ENCODE data around the gene PELI1.
A peak's percentile ranks its signal among the peaks of the same experiment; 100 is the strongest.

The PELI1 gene

DNA sequence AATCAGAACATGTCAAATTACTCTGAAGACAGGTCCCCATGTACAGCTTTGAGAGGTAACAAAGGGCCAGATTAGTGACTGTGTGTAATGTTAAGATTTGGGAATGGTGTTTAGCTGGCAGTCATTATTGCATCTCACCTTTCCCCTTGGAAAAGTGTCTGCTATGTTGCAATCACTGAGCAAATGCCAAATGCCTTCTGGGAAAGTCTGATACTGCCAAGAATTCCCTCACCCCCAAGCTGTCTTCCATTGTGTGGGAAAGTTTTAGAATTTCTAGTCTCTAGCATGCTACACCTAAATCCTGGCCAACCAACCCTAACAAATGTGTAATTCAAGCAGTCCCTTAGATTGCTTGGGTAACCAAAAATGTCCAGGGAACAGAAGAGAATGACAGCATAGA lies 13.6 kb upstream of the PELI1 start:
- DNase-seq (ENCODE audit: low read depth): no peak

DNA sequence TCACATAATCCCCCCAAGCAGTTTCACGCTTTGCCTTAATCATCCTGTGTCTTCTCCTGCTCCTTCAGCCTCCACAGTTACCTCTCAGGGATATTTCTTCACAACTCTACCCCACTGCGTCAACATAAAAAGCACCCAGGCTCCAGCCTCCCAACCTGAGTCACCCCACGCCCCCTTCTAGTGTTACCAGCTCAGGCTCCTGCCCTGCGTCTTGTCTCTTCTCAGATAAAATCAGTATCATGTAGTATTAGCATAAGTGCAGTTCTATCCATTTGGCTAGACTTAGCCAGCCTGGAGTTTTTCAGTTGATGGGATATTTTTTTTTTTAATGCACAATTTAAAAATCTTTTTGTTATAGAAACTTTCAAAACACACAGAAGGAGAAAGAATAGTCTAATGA lies 9.6 kb upstream of the PELI1 start:
- no peak for DNase-seq (ENCODE audit: low read depth)

DNA sequence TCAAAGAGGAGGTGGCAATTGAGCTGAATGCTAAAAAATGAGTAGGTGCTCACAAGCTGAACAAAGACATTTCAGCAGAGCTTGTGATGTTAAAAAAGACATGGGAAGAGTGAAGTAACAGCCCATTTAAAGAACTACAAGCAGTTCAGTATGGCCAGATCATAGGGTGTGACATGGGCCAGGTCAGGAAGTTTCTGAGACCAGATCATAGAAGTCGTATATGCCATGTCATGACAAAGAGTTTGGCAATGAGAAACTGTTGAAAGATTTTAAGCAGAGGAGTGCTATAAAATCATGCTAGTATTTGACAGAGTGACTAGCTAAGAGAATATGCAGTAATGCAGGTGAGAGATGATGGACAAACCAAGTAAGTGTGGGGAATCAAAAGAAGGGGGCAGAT lies 7.3 kb upstream of the PELI1 start:
- no peak for DNase-seq (ENCODE audit: low read depth)

DNA sequence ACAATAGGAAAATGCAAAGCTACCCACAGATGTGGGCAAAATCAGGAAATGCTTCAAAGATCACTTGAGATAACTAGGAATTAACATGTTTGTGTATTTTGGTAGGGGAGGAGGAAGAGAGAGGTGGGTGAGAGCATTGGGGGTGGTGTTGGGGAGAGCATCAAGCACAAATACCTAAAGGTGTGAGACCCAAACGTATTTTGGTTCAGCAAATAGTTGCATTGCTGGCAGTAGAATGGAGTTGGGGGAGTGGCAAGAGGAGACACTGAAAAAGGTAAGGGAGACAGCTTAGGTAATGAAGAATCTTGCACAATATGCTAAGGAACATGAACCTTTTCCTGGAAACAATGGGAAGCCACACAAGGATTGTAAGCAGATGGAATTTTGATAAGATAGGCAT lies 1.5 kb upstream of the PELI1 start:
- DNase-seq (ENCODE audit: low read depth): no peak

DNA sequence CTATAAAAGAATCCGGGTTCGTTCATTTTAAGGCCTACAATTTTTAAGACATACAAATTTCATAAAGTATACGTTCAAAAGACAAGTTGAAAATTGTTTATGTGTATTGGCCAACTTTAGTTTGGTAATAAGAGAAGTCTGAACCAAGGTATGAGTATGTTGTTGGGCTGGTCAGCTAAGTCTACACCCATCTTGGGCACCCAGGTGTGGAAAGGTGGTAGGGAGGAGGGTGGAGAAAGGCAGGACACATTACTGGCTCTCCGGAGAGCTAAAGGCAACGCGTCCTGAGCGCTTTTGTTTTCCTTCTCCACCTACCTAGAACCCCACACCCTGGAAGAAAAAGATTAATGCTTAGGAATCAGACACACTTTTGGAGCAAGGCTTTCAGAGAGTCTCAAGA lies 899 bp upstream of the PELI1 start:
- no peak for DNase-seq (ENCODE audit: low read depth)

DNA sequence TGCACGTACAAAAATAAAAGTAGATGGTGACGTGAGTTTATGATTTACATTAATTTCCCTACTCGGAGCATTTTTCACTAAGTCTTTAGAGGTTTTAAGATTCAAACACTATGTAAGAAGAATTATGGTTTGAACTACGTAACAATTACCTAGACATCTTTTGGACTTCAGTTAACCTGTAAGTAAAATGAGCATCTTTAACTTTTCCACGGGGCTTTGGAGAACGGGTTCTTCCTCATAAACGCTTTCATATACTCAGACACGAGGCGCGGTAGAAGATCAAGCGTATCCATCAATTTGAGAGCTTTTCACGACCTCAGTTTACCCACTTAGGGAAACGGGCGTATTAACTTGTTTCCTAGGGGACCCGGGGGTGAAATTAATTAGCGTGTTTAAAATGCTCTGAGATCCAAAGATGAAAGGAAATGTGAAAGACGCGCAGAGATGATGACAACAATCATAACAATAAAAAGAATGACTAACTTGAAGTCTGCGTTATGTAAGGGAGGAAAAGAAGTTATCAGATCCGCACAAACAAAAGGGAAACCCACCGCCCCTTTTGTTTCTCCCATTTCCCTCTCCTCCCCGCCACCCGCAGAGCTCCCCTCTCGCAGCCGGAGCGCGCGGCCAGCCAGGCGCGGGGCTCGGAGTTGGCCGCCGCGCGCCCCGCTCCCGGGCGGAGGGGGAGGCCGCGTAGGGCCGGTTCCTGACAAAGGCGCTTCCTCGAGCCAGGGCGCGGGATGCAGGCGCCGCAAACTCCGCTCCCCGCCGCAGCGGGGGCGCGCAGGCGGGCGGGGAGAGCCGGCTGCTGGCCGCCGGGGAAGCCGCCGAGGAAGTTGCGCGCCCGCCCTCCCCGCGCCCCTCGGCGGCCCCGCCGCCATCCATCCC lies 807 bp downstream of the PELI1 start:
- DNase-seq (ENCODE audit: low read depth): peak; percentile 19

DNA sequence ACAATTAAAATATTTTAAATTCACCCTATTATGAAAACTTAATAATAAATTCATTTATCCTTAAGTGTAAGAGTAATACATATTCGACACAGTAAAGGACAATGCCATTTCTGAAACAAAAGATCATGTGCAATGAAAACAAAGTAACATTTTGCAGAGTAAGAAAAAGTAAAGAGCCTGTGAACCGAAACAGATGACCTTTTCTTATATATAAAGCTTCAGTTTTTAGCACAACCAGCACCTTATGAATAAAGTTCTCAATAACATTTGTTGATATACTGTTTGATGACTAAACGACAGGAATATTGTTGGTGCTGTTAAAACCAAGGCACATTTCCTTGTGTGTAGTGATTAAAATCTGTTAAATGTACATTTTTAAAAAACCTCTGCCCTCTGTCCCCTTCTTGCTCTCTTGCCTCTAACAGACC lies 1.5 kb downstream of the PELI1 start:
- DNase-seq (ENCODE audit: low read depth): no peak

DNA sequence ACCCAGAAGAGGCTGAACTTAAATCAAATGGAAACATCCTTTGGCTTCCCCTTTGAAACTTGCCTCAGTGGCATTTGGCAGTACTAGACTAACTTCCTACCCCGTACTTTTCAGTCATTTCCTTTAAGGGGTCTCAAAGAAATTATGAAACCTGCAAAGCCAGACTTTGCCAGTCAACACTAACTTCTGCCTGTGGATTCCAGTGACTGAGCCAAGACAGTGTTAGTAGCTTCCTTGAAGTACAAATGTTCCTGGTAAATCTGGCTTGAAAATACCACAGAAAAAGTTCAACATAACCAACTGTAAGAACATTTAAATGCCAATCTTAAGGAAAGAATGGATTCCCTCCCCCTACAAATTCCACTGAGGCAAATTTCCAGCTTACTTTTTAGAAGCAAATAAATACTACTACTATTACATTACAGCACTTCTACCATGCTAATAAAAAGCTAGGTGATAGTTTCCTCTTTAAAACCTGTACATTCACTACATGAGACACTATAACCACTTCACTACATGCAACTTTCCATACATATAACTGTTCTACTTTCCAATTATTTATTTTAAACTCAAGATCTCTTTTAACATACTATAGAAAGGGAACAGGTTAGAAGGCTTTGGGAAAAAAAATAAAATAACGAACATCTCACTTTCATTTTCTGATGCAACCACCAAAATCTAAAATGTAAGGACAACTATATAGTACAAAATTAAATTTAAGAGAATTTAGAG lies 2.4 kb downstream of the PELI1 start:
- DNase-seq (ENCODE audit: low read depth): no peak

DNA sequence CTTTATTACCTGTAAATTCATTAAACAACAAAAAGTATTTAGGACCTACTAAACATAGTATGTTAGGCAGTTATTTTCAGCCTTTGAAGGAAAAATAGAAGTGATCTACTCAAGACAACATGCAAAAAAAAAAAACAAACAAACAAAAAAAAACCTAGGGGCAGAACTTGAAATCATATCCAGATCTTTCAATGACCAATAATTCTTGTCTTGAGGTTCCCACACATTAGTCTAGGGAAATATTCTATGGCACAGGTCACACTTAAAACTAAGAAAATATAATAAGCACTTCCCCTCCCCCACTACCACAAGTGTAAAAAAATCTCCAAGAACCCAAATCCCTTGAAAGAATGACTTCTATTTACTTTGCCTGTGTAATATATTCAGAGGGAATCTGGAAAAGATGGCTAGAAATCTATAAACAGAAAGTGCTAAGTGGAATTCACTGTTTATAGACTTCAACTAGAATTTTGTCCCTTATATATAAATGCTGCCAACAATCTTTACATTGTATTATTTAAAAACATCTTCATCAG lies 3.5 kb downstream of the PELI1 start:
- no peak for DNase-seq (ENCODE audit: low read depth)

DNA sequence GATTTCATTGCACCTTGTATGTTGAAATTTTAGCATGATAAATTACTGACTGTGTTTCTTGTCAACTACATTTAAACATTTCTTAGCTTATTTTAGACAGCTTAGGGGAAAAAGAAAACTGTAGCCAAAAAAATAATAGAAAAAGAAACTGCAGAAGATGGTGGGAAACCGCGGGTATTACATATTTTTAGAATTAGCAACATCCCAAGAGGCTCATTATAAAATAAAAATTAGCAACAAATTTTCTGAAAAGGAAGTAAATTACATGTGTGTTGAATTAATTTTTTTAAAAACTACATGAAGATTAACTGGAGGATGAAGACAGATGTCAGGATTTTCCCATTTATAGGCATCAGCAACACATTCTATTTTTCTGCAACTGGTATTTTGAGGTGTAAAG lies 4.3 kb downstream of the PELI1 start:
- no peak for DNase-seq (ENCODE audit: low read depth)

DNA sequence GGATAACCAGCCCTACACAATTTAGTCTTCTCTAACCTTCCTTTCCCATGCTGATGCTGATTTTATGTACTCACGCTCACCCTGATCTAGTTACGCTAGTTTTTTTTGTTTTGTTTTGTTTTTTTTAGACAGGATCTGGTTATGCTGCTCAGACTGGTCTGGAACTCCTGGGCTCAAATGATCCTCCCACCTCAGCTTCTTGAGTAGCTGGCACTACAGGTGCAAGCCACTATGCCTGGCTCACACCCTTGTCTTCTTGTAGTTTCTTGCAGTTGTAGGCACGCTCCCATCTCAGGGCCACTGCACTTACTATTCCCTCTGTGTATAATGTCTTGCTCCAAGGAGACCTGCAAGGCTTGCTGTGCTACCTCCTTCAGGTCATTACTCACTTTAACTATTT lies 6.2 kb downstream of the PELI1 start:
- no peak for DNase-seq (ENCODE audit: low read depth)

DNA sequence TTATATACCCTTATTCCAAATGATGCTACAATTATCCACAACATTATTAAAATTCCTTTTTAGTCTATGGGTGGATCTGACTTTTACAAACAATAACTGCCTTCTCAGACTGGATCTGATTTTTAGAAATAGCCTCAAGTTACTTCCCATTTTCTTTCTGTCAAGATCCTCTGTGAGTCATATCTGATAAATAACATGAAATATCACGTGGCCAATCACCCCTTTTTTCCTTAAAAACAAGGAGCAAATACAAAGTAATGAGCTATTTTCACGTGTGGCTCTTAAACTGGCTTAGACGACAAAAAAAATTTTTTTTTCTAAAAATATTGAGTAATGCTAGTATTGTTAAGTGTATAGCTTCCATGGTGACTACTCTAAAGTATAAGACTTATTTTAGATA lies 6.7 kb downstream of the PELI1 start:
- no peak for DNase-seq (ENCODE audit: low read depth)

DNA sequence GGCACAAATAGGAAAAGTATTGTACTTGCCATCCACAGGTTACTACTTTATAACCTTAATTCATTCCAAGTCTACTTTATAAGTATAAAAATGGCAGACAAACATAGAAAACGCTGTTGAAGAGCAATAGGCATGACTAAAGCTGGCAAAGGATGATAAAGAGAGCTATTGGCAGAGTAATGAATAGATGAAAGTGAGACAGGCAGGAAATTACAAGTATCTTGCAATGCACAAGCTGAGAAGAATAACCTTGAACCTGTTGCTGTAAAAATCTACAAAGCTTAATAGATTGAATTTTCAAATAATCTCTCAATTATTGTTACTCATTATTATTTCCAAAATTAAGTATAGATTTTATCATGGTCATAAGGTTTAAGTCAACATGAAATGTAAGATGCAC lies 8.8 kb downstream of the PELI1 start:
- no peak for DNase-seq (ENCODE audit: low read depth)

DNA sequence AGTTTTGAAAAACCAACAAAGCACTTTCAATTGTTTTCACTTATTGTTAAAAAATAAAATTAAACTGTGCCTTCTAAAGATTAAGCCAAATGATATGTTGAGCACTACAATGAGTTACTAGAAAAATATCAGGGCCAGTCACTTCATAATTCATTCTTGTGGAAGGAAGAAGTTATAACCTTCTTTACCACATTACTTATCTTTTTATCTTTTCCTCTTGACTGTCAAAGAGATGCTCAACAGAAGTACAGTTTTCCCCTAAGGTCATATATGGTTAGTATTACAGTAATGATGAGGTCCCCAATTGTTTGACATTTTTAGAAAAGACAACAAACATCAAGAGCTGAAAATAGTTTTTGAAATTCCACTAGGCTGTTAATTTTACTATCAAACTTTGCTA lies 9.4 kb downstream of the PELI1 start:
- no peak for DNase-seq (ENCODE audit: low read depth)

DNA sequence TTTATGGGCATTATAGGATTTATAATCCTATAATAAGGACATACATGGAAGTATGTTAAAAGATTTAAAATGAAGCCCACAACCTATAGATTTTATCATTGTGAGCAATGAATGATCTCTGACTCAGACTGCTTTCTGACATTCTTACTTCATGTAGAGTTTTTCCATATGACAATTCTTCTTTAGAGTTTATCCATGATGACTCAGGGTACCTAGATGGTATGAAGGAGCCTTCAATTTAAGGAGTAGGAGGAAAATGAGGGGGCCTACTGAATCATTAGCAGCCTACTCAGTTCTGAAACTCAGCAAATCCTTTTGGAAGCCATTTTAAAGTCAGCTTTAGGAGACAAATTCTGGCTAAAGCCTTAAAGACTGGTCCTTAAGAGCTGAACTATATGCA lies 10.4 kb downstream of the PELI1 start:
- no peak for DNase-seq (ENCODE audit: low read depth)

DNA sequence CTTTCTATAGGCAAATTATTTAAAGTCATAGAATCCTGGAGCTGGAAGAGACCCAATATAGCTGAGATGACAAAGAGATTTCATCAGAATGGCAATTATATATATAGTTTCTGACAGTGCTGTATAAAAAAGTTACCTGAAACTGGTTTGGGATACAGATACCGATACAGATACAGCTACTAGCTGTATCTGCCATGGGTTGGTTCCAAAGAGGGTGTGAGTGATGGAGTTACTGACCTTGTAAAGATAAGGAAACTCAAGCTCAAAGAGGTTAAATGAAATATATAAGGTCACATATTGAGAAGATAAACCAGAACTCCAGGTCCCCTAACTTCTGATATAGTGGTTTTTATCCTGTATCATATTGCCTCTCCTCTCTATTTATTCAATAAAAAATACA lies 10.9 kb downstream of the PELI1 start:
- DNase-seq (ENCODE audit: low read depth): no peak

DNA sequence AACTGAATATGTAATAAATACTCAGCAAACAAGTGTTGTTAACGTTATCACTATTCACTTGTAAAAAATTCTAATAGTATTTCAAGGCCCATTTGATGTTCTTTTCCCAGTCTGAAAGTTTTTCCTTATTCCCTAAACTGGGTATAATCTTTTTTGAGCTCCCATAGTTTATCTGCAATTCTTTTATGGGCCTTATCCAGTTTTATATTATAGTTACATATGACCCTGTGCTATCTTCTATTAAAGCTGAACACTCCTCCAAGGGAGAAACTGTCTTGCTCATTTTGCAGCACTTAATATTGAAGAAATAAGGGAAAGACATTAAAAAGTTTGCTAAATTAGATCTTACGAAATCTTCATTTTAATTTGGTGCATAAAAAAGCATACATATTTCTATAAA lies 13.9 kb downstream of the PELI1 start:
- DNase-seq (ENCODE audit: low read depth): no peak

DNA sequence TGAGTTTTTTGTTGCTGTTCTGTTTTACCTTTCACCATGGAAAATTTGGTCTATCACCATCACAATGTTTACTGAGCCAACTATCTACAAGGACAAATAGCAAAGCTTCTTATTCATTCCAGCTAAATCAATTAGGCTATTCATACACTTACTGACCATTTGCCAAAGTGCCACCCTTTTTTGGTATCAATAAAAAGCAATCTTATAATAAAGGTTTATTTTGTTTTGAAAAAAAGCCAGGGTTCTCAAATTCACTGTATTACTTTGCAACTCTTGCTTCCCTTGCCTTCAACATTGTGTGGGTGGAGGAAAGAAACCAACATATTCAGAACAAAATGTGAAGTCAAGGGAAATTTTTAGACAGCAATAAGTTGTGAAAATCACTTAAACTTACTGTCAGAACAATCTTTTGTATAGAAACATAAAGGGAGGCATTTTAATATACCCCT lies 15.3 kb downstream of the PELI1 start:
- DNase-seq (ENCODE audit: low read depth): no peak

DNA sequence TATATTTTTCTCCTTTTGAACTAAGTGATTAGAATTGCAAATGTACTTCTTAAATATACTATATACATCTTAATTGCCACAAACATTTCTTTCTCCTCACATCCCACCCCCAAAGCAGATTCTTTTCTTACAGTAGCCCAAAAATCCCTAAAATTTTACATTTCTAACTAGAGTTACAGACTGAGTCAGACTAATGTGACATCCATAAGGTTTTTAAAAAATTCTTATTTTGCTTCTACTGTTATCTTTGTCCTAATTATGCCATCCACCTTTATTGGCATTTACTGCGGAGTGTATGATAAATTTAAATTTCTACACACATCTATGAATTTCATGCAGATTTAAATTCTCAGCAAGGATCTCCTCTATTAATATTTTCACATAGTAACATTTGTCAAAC lies 15.8 kb downstream of the PELI1 start:
- no peak for DNase-seq (ENCODE audit: low read depth)

DNA sequence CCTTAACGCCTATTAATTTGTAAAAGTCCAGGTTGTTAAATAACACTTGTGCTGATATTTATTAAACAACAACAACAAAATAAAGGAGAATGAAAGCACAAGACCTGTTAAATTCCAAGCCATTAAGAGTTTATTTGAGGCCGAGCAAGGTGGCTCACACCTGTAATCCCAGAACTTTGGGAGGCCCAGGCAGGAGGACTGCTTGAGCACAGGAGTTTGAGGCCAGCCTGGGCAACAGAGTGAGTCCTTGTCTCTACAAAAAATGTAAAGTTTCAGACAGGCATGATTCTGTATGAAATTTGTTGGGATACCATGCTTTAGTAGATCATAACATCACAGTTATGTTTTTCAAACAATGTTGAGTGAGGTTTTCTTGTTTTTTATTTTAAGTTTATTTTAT lies 17.1 kb downstream of the PELI1 start:
- DNase-seq (ENCODE audit: low read depth): no peak

DNA sequence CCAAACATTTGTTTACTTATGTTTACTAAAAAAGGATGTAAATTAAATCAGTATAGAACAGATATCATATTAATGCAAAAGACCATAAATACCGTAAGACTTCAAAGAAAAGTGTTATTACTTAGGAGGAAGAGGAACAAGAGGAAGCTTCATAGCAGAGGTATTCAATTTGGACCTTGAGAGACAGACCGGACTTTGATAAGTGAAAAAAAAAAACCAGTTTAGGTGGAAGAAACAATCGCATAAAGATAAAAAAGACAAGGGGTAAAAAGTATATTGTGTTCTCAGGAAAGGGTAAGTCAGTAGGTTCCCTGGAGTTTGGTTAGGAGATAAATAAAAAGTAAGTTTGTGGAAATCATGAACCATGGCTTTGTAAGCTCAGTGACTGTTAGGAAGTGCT lies 17.6 kb downstream of the PELI1 start:
- DNase-seq (ENCODE audit: low read depth): no peak

DNA sequence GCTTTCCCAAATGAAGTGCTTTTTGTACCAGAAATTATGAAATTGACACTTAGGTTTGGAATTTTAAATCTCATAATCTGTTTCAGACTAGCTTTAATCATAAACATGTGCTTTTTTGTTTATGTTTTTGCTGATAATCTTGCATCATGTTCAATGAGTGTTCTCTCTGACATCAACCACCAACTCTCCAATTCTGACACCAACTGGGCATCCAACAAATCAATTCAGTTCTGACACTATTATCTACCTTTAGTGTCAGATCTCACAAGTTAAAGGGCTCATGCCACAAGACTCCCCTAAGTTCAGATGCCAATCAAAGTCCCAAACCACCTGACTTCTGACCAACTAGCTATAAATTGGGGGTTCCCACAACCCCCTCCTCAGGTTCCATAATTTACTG lies 19.6 kb downstream of the PELI1 start:
- no peak for DNase-seq (ENCODE audit: low read depth)

DNA sequence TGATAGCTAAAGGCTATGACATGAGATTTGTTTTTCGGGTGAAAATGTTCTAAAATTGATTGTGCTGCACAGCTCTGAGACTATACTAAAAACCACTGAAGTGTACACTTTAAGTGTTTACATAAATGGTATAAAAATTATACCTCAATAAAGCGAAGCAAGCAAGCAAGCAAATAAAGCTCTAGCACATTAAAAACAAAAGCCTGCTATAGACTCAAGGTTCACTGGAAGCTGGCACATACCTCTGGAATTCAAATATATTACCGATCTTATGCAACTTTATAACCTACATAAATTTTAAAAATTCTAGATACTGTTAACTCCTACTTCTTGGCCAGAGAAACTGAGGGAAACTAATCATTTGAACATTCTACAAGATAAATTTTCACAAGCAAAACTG lies 20.1 kb downstream of the PELI1 start:
- no peak for DNase-seq (ENCODE audit: low read depth)

Measured in T follicular helper cell (primary cell).